ENCODE data around the gene EMP3. TPM values are rescaled to one million over a fixed set of nuclear protein-coding genes. Genes with fewer than 3 reads are reported as not detected.

EMP3 gene
- total and polyA plus RNA-seq, 2 of the 13 experiments (the other 11 are each of a cell fraction or from before 2014, with no cell fraction given), result 2.2 to 7.8 TPM

- TF ChIP-seq, protein P1, sequence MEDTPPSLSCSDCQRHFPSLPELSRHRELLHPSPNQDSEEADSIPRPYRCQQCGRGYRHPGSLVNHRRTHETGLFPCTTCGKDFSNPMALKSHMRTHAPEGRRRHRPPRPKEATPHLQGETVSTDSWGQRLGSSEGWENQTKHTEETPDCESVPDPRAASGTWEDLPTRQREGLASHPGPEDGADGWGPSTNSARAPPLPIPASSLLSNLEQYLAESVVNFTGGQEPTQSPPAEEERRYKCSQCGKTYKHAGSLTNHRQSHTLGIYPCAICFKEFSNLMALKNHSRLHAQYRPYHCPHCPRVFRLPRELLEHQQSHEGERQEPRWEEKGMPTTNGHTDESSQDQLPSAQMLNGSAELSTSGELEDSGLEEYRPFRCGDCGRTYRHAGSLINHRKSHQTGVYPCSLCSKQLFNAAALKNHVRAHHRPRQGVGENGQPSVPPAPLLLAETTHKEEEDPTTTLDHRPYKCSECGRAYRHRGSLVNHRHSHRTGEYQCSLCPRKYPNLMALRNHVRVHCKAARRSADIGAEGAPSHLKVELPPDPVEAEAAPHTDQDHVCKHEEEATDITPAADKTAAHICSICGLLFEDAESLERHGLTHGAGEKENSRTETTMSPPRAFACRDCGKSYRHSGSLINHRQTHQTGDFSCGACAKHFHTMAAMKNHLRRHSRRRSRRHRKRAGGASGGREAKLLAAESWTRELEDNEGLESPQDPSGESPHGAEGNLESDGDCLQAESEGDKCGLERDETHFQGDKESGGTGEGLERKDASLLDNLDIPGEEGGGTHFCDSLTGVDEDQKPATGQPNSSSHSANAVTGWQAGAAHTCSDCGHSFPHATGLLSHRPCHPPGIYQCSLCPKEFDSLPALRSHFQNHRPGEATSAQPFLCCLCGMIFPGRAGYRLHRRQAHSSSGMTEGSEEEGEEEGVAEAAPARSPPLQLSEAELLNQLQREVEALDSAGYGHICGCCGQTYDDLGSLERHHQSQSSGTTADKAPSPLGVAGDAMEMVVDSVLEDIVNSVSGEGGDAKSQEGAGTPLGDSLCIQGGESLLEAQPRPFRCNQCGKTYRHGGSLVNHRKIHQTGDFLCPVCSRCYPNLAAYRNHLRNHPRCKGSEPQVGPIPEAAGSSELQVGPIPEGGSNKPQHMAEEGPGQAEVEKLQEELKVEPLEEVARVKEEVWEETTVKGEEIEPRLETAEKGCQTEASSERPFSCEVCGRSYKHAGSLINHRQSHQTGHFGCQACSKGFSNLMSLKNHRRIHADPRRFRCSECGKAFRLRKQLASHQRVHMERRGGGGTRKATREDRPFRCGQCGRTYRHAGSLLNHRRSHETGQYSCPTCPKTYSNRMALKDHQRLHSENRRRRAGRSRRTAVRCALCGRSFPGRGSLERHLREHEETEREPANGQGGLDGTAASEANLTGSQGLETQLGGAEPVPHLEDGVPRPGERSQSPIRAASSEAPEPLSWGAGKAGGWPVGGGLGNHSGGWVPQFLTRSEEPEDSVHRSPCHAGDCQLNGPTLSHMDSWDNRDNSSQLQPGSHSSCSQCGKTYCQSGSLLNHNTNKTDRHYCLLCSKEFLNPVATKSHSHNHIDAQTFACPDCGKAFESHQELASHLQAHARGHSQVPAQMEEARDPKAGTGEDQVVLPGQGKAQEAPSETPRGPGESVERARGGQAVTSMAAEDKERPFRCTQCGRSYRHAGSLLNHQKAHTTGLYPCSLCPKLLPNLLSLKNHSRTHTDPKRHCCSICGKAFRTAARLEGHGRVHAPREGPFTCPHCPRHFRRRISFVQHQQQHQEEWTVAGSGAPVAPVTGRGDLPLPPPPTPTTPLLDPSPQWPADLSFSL (CRISPR knock-in tag; IDR thresholded peaks at IDR 0.05), result no peak
- TF ChIP-seq CBX1 (IDR thresholded peaks at IDR 0.05; ENCODE audit: low read depth), result peak; percentile 40
- TF ChIP-seq NBN (conservative IDR thresholded peaks at IDR 0.05), result no peak
- TF ChIP-seq, protein P2, sequence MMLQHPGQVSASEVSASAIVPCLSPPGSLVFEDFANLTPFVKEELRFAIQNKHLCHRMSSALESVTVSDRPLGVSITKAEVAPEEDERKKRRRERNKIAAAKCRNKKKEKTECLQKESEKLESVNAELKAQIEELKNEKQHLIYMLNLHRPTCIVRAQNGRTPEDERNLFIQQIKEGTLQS (CRISPR knock-in tag; IDR thresholded peaks at IDR 0.05), result 0 out of 2 replicates have a peak, but pooled peaks have one; percentile 6
- no peak for TF ChIP-seq ZFP1 (CRISPR knock-in tag; IDR thresholded peaks at IDR 0.05)
- TF ChIP-seq ZNF12 (CRISPR knock-in tag; IDR thresholded peaks at IDR 0.05), result no peak
- peak; percentile 53; the same call in 1 of the 2 replicates for TF ChIP-seq SAP130 (CRISPR knock-in tag; IDR thresholded peaks at IDR 0.05; ENCODE audit: low read depth)
- no peak for TF ChIP-seq ZBTB40 (IDR thresholded peaks at IDR 0.05)
- no peak; the same call in 1 of the 2 replicates for TF ChIP-seq ZBTB40 (CRISPR knock-in tag; IDR thresholded peaks at IDR 0.05)
- 0 out of 2 replicates have a peak, but pooled peaks have one; percentile 9 for TF ChIP-seq ZBTB14 (CRISPR knock-in tag; IDR thresholded peaks at IDR 0.05)
- TF ChIP-seq GLI4 (CRISPR knock-in tag; IDR thresholded peaks at IDR 0.05; ENCODE audit: borderline replicate concordance), result no peak
- TF ChIP-seq ELF1 (CRISPR knock-in tag; IDR thresholded peaks at IDR 0.05), result peak; percentile 44; the same call in 1 of the 2 replicates
Measured at GRCh38 chr19:48363810-48364597, 38.7 kb downstream of the EMP3 start, which contains the start of the genes SYNGR4 and TMEM143 (continued).
